K562 (cell line): ENCODE results near the gene KCNJ14. TPM values are rescaled to one million over a fixed set of nuclear protein-coding genes. Genes with fewer than 3 reads are reported as not detected.

Source experiments
- CSDE1 ChIP-seq, 2 experiments: fragments of 450-650 bp; IDR thresholded peaks; 2 replicates each; pipeline ENCODE4 v1.6.1; 2016; ENCODE audit warnings: mild to moderate bottlenecking in 1 of 2
- KDM5B ChIP-seq: fragments of 200-600 bp; sonication (generic); IDR thresholded peaks from 2 replicates; pipeline ENCODE4 v1.6.1; 2012; ENCODE audit warnings: low read depth, mild to moderate bottlenecking, moderate library complexity, low read length, control low read depth, inconsistent platforms; ENCODE audit not compliant: insufficient replicate concordance
- MBD2 ChIP-seq: sonication (generic); IDR thresholded peaks from 2 replicates; pipeline ENCODE4 v1.6.1; 2016; ENCODE audit warnings: low read depth, borderline replicate concordance
- MEF2A ChIP-seq: IDR thresholded peaks from 2 replicates; pipeline ENCODE4 v1.6.1; 2011; ENCODE audit warnings: low read depth, mild to moderate bottlenecking, low read length, moderate library complexity; ENCODE audit not compliant: control insufficient read depth
- RBM39 ChIP-seq: fragments of 200-400 bp; formaldehyde crosslinking; optimal IDR thresholded peaks from 2 replicates; pipeline ENCODE3; 2018; ENCODE audit warnings: low read depth, low read length
- ZNF146 ChIP-seq: IDR thresholded peaks from one replicate; pipeline ENCODE4 v1.6.1; 2018; ENCODE audit warnings: missing compliant biosample characterization; ENCODE audit not compliant: unreplicated experiment
- ZNF354B ChIP-seq: fragments of 250-450 bp; sonication (Bioruptor Pico); IDR thresholded peaks from 2 replicates; pipeline ENCODE4 v1.4.0; 2020
- polyA plus RNA-seq, 8 experiments: library from polyadenylated mRNA; depleted of rRNA in 4 of 8; stranded (reverse) in 5 of 8; unstranded in 3 of 8; fragments of >200 nt; fragmentation: Nextera tagmentation in 2 of 8; fragmentation: Illumina TruSeq in 1 of 8; extraction: Ambion mirVana in 2 of 8; extraction: Trizol in 1 of 8; gene quantifications; 2 replicates each; pipeline versions ENCODE4 v1.2.1 to v1.2.3, GENCODE V29; 2011 to 2014; ENCODE audit warnings: inconsistent platforms in 1 of 8, missing spikeins in 1 of 8
- total RNA-seq, 7 experiments: library from RNA; depleted of rRNA in 6 of 7; stranded (reverse); fragments of >200 nt in 6 of 7; fragmentation: Illumina TruSeq in 2 of 7; extraction: Trizol in 2 of 7; gene quantifications; 2 replicates each; pipeline versions ENCODE4 v1.2.1 to v1.2.3, GENCODE V29; 2011 to 2021; ENCODE audit warnings: low replicate concordance in 1 of 7
- TF ChIP-seq, protein P1 (sequence below), 2 experiments: fragments of 150-350 bp in 1 of 2; IDR thresholded peaks; 2 replicates each; pipeline ENCODE4 v1.6.1; 2012 to 2016; ENCODE audit warnings: low read depth in 2 of 2, low read length in 2 of 2, mild to moderate bottlenecking in 1 of 2, moderate library complexity in 1 of 2
- TF ChIP-seq, protein P2 (sequence below): sonication (generic); formaldehyde crosslinking; IDR thresholded peaks from 2 replicates; pipeline ENCODE4 v1.8.0; 2022; ENCODE audit warnings: mild to moderate bottlenecking, missing genetic modification reagents, borderline replicate concordance
- TF ChIP-seq, protein P3 (sequence below): fragments of 250-450 bp; sonication (Bioruptor Pico); IDR thresholded peaks from 2 replicates; pipeline ENCODE4 v1.8.0; 2021; ENCODE audit warnings: borderline replicate concordance, mild to moderate bottlenecking, moderate library complexity; ENCODE audit not compliant: poor library complexity, severe bottlenecking
- TF ChIP-seq, protein P4 (sequence below): sonication (generic); formaldehyde crosslinking; IDR thresholded peaks from 2 replicates; pipeline ENCODE4 v1.8.0; 2023; ENCODE audit warnings: missing genetic modification reagents, mild to moderate bottlenecking, borderline replicate concordance
- TF ChIP-seq, protein P5 (sequence below): fragments of 450-650 bp; IDR thresholded peaks from 2 replicates; pipeline ENCODE4 v1.7.1; 2018; ENCODE audit warnings: mild to moderate bottlenecking, low read depth; ENCODE audit not compliant: partially characterized antibody

Gene KCNJ14
- total and polyA plus RNA-seq, 9 of the 15 experiments (the other 6 are each of a cell fraction or from before 2014, with no cell fraction given): 0.15 to 1.6 (median 0.49) TPM

DNA sequence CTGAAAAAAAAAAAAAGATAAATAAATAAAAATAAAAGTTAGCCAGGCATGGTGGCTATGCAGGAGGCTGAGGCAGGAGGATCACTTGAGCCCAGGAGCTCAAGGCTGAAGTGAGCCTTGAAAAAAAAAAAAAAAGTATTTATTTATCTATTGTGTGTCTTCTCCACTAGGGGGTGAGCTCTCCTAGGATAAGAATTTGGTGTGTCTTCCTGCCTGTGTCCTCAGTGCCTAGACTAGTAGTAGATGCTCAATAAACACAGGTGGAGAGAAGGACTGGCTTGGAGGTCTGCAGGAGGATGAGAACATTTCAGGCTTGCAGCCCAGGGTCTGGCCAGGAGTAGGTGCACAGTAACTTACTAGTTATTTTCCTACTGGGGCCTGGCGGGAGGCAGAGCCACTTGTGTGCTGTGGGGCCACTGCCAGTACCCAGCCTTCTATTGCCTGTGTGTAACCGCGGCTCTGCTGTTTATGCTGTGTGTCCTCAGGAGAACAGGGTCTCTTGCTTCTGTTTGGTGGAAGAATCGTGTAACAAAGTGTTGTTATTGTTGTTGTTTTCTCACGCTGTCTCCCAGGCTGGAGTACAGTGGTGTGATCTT, 50.9 kb downstream of the KCNJ14 start (continued):
- TF ChIP-seq, protein P1, sequence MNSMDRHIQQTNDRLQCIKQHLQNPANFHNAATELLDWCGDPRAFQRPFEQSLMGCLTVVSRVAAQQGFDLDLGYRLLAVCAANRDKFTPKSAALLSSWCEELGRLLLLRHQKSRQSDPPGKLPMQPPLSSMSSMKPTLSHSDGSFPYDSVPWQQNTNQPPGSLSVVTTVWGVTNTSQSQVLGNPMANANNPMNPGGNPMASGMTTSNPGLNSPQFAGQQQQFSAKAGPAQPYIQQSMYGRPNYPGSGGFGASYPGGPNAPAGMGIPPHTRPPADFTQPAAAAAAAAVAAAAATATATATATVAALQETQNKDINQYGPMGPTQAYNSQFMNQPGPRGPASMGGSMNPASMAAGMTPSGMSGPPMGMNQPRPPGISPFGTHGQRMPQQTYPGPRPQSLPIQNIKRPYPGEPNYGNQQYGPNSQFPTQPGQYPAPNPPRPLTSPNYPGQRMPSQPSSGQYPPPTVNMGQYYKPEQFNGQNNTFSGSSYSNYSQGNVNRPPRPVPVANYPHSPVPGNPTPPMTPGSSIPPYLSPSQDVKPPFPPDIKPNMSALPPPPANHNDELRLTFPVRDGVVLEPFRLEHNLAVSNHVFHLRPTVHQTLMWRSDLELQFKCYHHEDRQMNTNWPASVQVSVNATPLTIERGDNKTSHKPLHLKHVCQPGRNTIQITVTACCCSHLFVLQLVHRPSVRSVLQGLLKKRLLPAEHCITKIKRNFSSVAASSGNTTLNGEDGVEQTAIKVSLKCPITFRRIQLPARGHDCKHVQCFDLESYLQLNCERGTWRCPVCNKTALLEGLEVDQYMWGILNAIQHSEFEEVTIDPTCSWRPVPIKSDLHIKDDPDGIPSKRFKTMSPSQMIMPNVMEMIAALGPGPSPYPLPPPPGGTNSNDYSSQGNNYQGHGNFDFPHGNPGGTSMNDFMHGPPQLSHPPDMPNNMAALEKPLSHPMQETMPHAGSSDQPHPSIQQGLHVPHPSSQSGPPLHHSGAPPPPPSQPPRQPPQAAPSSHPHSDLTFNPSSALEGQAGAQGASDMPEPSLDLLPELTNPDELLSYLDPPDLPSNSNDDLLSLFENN (IDR thresholded peaks at IDR 0.05; ENCODE audit: low read depth in 2 of 2, low read length in 2 of 2): no peak
- TF ChIP-seq, protein P2, sequence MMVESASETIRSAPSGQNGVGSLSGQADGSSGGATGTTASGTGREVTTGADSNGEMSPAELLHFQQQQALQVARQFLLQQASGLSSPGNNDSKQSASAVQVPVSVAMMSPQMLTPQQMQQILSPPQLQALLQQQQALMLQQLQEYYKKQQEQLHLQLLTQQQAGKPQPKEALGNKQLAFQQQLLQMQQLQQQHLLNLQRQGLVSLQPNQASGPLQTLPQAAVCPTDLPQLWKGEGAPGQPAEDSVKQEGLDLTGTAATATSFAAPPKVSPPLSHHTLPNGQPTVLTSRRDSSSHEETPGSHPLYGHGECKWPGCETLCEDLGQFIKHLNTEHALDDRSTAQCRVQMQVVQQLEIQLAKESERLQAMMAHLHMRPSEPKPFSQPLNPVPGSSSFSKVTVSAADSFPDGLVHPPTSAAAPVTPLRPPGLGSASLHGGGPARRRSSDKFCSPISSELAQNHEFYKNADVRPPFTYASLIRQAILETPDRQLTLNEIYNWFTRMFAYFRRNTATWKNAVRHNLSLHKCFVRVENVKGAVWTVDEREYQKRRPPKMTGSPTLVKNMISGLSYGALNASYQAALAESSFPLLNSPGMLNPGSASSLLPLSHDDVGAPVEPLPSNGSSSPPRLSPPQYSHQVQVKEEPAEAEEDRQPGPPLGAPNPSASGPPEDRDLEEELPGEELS: no peak
- no peak for TF ChIP-seq ZNF146
- TF ChIP-seq, protein P3, sequence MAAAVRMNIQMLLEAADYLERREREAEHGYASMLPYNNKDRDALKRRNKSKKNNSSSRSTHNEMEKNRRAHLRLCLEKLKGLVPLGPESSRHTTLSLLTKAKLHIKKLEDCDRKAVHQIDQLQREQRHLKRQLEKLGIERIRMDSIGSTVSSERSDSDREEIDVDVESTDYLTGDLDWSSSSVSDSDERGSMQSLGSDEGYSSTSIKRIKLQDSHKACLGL (CRISPR knock-in tag): no peak
- no peak for TF ChIP-seq MBD2
- TF ChIP-seq, protein P4, sequence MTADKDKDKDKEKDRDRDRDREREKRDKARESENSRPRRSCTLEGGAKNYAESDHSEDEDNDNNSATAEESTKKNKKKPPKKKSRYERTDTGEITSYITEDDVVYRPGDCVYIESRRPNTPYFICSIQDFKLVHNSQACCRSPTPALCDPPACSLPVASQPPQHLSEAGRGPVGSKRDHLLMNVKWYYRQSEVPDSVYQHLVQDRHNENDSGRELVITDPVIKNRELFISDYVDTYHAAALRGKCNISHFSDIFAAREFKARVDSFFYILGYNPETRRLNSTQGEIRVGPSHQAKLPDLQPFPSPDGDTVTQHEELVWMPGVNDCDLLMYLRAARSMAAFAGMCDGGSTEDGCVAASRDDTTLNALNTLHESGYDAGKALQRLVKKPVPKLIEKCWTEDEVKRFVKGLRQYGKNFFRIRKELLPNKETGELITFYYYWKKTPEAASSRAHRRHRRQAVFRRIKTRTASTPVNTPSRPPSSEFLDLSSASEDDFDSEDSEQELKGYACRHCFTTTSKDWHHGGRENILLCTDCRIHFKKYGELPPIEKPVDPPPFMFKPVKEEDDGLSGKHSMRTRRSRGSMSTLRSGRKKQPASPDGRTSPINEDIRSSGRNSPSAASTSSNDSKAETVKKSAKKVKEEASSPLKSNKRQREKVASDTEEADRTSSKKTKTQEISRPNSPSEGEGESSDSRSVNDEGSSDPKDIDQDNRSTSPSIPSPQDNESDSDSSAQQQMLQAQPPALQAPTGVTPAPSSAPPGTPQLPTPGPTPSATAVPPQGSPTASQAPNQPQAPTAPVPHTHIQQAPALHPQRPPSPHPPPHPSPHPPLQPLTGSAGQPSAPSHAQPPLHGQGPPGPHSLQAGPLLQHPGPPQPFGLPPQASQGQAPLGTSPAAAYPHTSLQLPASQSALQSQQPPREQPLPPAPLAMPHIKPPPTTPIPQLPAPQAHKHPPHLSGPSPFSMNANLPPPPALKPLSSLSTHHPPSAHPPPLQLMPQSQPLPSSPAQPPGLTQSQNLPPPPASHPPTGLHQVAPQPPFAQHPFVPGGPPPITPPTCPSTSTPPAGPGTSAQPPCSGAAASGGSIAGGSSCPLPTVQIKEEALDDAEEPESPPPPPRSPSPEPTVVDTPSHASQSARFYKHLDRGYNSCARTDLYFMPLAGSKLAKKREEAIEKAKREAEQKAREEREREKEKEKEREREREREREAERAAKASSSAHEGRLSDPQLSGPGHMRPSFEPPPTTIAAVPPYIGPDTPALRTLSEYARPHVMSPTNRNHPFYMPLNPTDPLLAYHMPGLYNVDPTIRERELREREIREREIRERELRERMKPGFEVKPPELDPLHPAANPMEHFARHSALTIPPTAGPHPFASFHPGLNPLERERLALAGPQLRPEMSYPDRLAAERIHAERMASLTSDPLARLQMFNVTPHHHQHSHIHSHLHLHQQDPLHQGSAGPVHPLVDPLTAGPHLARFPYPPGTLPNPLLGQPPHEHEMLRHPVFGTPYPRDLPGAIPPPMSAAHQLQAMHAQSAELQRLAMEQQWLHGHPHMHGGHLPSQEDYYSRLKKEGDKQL (CRISPR knock-in tag): no peak
- TF ChIP-seq, protein P5, sequence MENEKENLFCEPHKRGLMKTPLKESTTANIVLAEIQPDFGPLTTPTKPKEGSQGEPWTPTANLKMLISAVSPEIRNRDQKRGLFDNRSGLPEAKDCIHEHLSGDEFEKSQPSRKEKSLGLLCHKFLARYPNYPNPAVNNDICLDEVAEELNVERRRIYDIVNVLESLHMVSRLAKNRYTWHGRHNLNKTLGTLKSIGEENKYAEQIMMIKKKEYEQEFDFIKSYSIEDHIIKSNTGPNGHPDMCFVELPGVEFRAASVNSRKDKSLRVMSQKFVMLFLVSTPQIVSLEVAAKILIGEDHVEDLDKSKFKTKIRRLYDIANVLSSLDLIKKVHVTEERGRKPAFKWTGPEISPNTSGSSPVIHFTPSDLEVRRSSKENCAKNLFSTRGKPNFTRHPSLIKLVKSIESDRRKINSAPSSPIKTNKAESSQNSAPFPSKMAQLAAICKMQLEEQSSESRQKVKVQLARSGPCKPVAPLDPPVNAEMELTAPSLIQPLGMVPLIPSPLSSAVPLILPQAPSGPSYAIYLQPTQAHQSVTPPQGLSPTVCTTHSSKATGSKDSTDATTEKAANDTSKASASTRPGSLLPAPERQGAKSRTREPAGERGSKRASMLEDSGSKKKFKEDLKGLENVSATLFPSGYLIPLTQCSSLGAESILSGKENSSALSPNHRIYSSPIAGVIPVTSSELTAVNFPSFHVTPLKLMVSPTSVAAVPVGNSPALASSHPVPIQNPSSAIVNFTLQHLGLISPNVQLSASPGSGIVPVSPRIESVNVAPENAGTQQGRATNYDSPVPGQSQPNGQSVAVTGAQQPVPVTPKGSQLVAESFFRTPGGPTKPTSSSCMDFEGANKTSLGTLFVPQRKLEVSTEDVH: peak; percentile 32
- no peak for TF ChIP-seq CSDE1 (IDR thresholded peaks at IDR 0.05)
- no peak for TF ChIP-seq KDM5B
- no peak for TF ChIP-seq ZNF354B (CRISPR knock-in tag)
- TF ChIP-seq MEF2A: no peak
- TF ChIP-seq RBM39: no peak
